Activated CD4-positive, alpha-beta memory T cell treated with anti-CD3 and anti-CD28 coated beads, Interleukin-2, amount 10 ng/mL, durations not matched to agents 7 days and 5 days (primary cell): ENCODE measurements around the gene CTCFL. TPM values are rescaled to one million over a fixed set of nuclear protein-coding genes. Genes with fewer than 3 reads are reported as not detected.

Experiments used
- CTCF ChIA-PET: fragments of 350-600 bp; sonication (Branson Sonifier 250); formaldehyde crosslinking; loops from one replicate; lab custom pipeline; 2021; ENCODE audit warnings: antibody characterized with exemption, inconsistent platforms; lab: Charles Lee
- POLR2A ChIA-PET: fragments of 350-600 bp; sonication (Branson Sonifier 250); formaldehyde crosslinking; loops from one replicate; lab custom pipeline; 2021; ENCODE audit warnings: antibody characterized with exemption; lab: Charles Lee
- DNase-seq: peaks from one replicate; pipeline ENCODE4 v3.0.0-alpha.2; 2020
- H3K27ac Mint-ChIP-seq: one replicate; pipeline ENCODE4 v1.8.0; 2021; ENCODE audit warnings: mild to moderate bottlenecking, mixed read lengths
- H3K27me3 Mint-ChIP-seq: one replicate; pipeline ENCODE4 v1.8.0; 2021; ENCODE audit warnings: mixed read lengths
- H3K36me3 Mint-ChIP-seq: one replicate; pipeline ENCODE4 v1.8.0; 2021; ENCODE audit warnings: low read depth, mixed read lengths
- H3K4me1 Mint-ChIP-seq: one replicate; pipeline ENCODE4 v1.8.0; 2021; ENCODE audit warnings: mixed read lengths
- H3K4me3 Mint-ChIP-seq: one replicate; pipeline ENCODE4 v1.8.0; 2021; ENCODE audit warnings: mild to moderate bottlenecking, mixed read lengths
- H3K9me3 Mint-ChIP-seq: one replicate; pipeline ENCODE4 v1.8.0; 2021; ENCODE audit warnings: mixed read lengths
- total RNA-seq, 2 experiments: library from RNA; stranded (reverse); gene quantifications; one replicate each; pipeline ENCODE4 v1.2.3, GENCODE V29; 2021

Gene CTCFL
- total RNA-seq, 2 experiments from 2014 or later = not detected

DNA sequence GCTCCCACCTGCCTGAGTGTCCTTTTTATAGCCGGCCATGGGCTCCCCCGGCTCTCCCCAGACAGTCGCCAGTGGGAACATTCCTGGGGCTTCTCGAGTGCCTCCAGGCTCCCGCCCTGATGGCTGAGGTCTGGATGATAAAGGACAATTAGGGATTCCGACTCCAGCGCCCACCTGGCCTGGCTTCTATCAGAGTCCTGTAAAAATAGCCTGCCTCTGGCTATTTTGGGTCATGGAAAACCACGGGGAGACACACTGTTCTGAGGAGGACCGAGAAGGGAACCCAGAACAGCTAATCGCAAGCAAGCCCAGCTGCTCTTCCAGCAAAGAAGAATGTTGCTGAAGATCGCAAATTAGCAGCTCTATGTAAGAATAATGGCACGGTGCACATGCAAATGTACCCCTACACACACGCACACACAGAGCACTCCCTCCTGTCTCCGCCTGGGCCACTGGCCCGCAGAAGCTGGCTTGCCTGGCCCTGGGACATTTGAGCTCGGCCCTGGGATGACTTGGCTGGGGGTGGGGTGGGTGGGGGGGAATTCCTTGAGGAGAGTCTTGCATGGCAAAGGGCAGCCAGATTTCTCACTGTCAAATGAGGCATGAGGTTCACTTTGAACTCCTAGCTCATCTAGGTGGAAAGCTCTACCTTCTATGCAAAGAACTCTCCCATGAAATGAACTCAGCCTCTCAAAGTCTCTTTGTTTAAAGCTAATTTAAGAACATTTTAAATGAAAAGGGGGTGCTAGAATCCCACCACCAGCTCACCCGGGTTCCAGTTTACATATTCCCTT, 55.3 kb downstream of the CTCFL start:
- Mint-ChIP-seq H3K4me3 (no peak overlapping the region), H3K27me3 (peaks cover 2% of the 10 kb centered on the region), H3K27ac (no peak overlapping the region), H3K36me3 (no peaks in the 10 kb centered on the region), H3K9me3 (no peaks in the 10 kb centered on the region), H3K4me1 (peaks cover 8% of the 10 kb centered on the region)
- POLR2A ChIA-PET = no interaction called here
- CTCF ChIA-PET = no interaction called here
- DNase-seq = no peak

- peaks cover 2% of the 10 kb centered on the region for H3K27me3 Mint-ChIP-seq
- H3K4me3 Mint-ChIP-seq = no peak overlapping the region
- no peaks in the 10 kb centered on the region for H3K9me3 Mint-ChIP-seq
- no peak for DNase-seq
- H3K27ac Mint-ChIP-seq = no peak overlapping the region
- no peaks in the 10 kb centered on the region for H3K36me3 Mint-ChIP-seq
- ChIA-PET CTCF (no interaction called here), POLR2A (no interaction called here)
- peaks cover 8% of the 10 kb centered on the region for H3K4me1 Mint-ChIP-seq
Measured at GRCh38 chr20:57468523-57469417, 56.2 kb downstream of the CTCFL start.

DNA sequence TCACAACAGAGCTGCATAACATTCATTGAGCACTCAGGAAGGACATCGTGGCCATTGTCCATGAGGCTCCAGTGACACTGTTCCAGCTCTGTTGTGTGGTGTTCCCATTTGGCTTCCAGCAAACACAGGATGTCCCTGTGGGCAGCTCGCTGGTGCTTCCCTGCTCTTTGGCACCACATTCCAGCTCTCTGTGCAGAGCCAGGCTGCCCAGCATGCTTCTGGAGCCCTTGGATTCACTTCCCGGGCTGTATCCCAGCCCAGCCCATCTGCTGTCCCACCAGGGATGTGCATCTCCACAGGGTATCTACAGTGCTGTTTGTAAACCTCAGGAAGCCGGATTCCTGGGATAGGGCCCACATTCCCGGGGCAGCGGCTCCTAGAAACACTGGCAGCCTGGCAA, 57.2 kb downstream of the CTCFL start:
- H3K36me3 Mint-ChIP-seq = no peaks in the 10 kb centered on the region
- no peaks in the 10 kb centered on the region for H3K9me3 Mint-ChIP-seq
- CTCF ChIA-PET = interaction anchor here (0.9 kb wide), 1 partner anchor 60 kb away, joined by 3 read pairs; no protein-coding TSS in a partner anchor
- POLR2A ChIA-PET = no interaction called here
- DNase-seq = no peak
- H3K4me3 Mint-ChIP-seq = no peak overlapping the region
- H3K4me1 Mint-ChIP-seq = no peaks in the 10 kb centered on the region
- no peak overlapping the region for H3K27ac Mint-ChIP-seq
- H3K27me3 Mint-ChIP-seq = peaks cover 3% of the 10 kb centered on the region

- POLR2A ChIA-PET = no interaction called here
- H3K27ac Mint-ChIP-seq = no peak overlapping the region
Measured at GRCh38 chr20:57465943-57466342, 59.0 kb downstream of the CTCFL start.

DNA sequence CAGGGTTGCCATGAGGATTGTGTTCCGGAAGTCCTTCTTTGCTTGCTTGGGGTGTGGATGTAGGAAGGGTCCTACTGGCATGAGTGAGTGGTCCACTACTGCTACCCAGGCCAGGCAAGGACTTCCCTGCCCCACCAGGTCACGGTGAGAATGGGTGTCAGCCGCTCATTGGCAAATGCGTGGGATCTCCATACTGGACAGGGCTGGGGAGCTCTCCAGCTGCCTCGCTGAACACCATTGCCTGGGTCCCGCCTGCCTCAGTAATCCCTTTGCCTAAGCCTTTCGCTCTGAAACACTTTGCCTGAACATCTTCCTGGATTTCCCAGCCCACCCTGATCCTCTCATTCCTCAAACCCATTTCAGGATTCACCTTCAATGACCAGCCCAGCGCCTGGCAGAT, 59.5 kb downstream of the CTCFL start:
- H3K9me3 Mint-ChIP-seq = no peaks in the 10 kb centered on the region
- POLR2A ChIA-PET = no interaction called here

More at GRCh38 chr20:57465943-57466342, 59.0 kb downstream of the CTCFL start:
- Mint-ChIP-seq H3K4me1 (no peaks in the 10 kb centered on the region), H3K27me3 (peaks cover 3% of the 10 kb centered on the region), H3K9me3 (no peaks in the 10 kb centered on the region), H3K4me3 (no peak overlapping the region), H3K36me3 (no peaks in the 10 kb centered on the region)
- CTCF ChIA-PET = no interaction called here
- DNase-seq = no peak

DNA sequence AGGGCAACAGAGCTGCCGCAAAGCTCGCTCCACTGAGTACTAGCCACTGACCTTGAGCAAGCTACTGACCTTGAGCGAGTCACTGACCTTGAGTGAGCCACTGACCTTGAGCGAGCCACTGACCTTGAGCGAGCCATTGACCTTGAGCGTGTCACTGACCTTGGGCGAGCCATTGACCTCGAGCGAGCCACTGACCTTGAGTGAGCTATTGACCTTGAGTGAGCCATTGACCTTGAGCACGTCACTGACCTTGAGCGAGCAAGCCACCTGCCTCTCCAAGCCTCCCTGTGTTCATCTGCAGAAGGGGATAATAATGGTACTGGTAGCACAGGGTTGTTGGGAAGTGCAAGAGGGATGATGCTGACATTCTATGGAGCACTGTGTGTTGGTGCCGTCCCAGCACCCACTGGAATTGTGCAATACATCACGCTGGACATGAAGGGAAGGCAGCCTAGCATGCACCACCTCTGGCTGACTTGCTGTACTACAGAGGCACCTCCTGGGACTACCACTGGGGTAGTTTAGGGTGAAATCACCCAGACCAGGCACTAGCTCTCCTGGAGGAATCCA, 60.2 kb downstream of the CTCFL start:
- H3K27ac Mint-ChIP-seq = no peak overlapping the region
- ChIA-PET POLR2A (no interaction called here), CTCF (interaction anchor here (1.1 to 1.4 kb wide), 2 partner anchors 18 to 31 kb away, joined by 3 read pairs; no protein-coding TSS in a partner anchor)
- H3K4me3 Mint-ChIP-seq = no peak overlapping the region
- H3K9me3 Mint-ChIP-seq = no peaks in the 10 kb centered on the region
- no peak for DNase-seq
- peaks cover 3% of the 10 kb centered on the region for H3K27me3 Mint-ChIP-seq
- no peaks in the 10 kb centered on the region for H3K4me1 Mint-ChIP-seq
- H3K36me3 Mint-ChIP-seq = no peaks in the 10 kb centered on the region

More for the DNA sequence above, 59.5 kb downstream of the CTCFL start:
- Mint-ChIP-seq H3K36me3 (no peaks in the 10 kb centered on the region), H3K4me1 (no peaks in the 10 kb centered on the region), H3K27ac (no peak overlapping the region), H3K27me3 (peaks cover 3% of the 10 kb centered on the region), H3K4me3 (no peak overlapping the region)
- DNase-seq = no peak
- CTCF ChIA-PET = interaction anchor here (1.4 kb wide), 1 partner anchor 32 kb away, joined by 3 read pairs; no protein-coding TSS in a partner anchor

DNA sequence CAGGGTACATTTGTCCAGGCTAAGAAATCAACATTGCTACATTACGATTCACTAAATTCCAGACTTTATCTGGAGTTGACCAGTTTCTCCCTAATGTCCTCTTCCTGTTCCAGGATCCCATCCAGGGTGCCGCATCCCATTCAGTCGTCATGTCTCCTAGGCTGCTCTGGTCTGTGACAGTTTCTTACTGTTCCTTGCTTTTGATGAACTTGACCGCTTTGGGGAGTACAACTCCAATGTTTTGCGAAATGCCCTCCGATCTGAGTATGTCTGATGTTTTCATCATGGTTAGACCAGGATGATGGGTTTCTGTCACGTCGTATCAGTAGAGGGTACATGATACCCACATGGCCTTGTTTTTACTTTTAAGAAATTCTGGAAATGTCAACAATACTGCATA, 62.2 kb downstream of the CTCFL start:
- H3K4me3 Mint-ChIP-seq = no peak overlapping the region
- CTCF ChIA-PET = interaction anchor here (1.1 kb wide), 1 partner anchor 83 kb away, joined by 4 read pairs; no protein-coding TSS in a partner anchor
- H3K36me3 Mint-ChIP-seq = no peaks in the 10 kb centered on the region

GRCh38 chr20:57461726-57462125, 63.2 kb downstream of the CTCFL start:
- DNase-seq = no peak
- no peaks in the 10 kb centered on the region for H3K36me3 Mint-ChIP-seq
- ChIA-PET POLR2A (interaction anchor here (1.9 kb wide), 1 partner anchor 28 kb away, joined by 4 read pairs; no protein-coding TSS in a partner anchor), CTCF (interaction anchor here (0.7 to 1.1 kb wide), 2 partner anchors 26 to 82 kb away, joined by 3 to 4 read pairs; no protein-coding TSS in a partner anchor)
- H3K27ac Mint-ChIP-seq = no peak overlapping the region
- no peak overlapping the region for H3K4me3 Mint-ChIP-seq
- H3K9me3 Mint-ChIP-seq = no peaks in the 10 kb centered on the region
- H3K4me1 Mint-ChIP-seq = no peaks in the 10 kb centered on the region
- H3K27me3 Mint-ChIP-seq = peaks cover 4% of the 10 kb centered on the region

More for the DNA sequence above, 62.2 kb downstream of the CTCFL start:
- H3K27me3 Mint-ChIP-seq = peaks cover 4% of the 10 kb centered on the region
- DNase-seq = no peak
- H3K27ac Mint-ChIP-seq = no peak overlapping the region
- POLR2A ChIA-PET = no interaction called here
- no peaks in the 10 kb centered on the region for H3K4me1 Mint-ChIP-seq
- no peaks in the 10 kb centered on the region for H3K9me3 Mint-ChIP-seq

GRCh38 chr20:57460781-57461465, 64.0 kb downstream of the CTCFL start:
- no peaks in the 10 kb centered on the region for H3K9me3 Mint-ChIP-seq
- H3K27ac Mint-ChIP-seq = no peak overlapping the region
- H3K27me3 Mint-ChIP-seq = peaks cover 4% of the 10 kb centered on the region
- POLR2A ChIA-PET = interaction anchor here (1.9 kb wide), 1 partner anchor 27 kb away, joined by 4 read pairs; no protein-coding TSS in a partner anchor
- H3K4me3 Mint-ChIP-seq = no peak overlapping the region
- no peaks in the 10 kb centered on the region for H3K36me3 Mint-ChIP-seq
- CTCF ChIA-PET = no interaction called here
- DNase-seq = no peak
- no peaks in the 10 kb centered on the region for H3K4me1 Mint-ChIP-seq

DNA sequence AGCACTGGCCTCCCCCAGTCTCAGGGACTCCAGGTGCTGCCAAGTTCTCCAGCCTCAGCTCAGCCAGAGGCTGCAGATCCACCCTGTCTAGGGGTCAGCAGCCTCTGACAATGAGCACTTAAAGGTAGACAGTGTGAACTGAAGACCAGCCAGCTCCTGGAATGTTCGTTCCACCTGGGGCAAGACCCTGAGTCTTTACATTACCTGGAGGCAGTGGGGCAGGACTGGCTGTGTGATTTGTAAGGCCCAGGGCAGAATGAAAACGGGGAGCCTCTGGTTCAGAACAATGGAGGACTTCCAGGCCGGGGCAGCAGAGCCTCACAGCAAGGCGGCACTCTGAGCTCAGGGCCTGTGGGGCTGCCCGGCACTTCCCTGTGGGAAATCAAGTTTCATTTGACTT, 65.0 kb downstream of the CTCFL start:
- Mint-ChIP-seq H3K27me3 (peaks cover 4% of the 10 kb centered on the region), H3K36me3 (no peaks in the 10 kb centered on the region), H3K9me3 (no peaks in the 10 kb centered on the region)

GRCh38 chr20:57459278-57459677, 65.7 kb downstream of the CTCFL start:
- Mint-ChIP-seq H3K27me3 (peaks cover 6% of the 10 kb centered on the region), H3K4me3 (no peak overlapping the region), H3K4me1 (no peaks in the 10 kb centered on the region), H3K9me3 (no peaks in the 10 kb centered on the region), H3K27ac (no peak overlapping the region), H3K36me3 (no peaks in the 10 kb centered on the region)
- CTCF ChIA-PET = no interaction called here
- no peak for DNase-seq
- POLR2A ChIA-PET = no interaction called here

More for the DNA sequence above, 65.0 kb downstream of the CTCFL start:
- ChIA-PET POLR2A (no interaction called here), CTCF (no interaction called here)
- H3K4me1 Mint-ChIP-seq = no peaks in the 10 kb centered on the region
- H3K4me3 Mint-ChIP-seq = no peak overlapping the region
- no peak overlapping the region for H3K27ac Mint-ChIP-seq
- DNase-seq = no peak

DNA sequence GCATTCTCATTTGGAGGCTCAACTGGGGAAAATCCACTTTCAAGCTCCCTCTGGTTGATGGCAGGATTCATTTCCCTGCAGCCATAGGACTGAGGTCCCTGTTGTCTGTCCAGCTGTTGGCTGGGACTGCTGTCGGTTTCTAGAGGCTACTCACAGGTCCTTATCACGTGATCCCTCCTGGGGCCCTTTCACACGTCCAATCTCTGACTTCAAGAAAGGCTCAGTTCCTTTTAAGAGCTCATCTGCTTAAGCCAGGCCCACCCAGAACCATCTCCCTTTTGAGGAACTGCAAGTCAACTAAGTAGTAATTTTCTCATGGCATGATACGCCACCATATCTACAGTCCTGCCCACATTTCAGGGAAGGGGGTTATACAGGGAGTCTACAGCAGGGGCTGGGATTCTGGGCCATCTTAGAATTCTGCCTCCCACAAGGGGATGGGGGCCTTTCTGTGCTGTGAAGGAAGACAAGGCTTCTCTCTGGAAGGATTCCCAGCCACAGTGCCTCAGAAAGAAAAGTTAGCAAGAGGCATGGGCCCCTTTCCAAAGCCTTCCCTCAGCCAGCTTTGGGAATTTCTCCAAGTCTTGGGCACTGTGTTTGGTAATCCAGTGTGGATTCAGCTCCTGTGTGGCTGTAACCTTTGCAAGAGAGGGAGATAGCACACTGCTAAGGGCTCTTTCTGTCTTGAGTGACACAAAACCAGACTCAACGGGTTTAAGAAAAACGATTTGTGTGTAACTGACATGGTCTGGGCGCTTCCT, 66.4 kb downstream of the CTCFL start:
- H3K36me3 Mint-ChIP-seq = no peaks in the 10 kb centered on the region

More for the DNA sequence above, 66.4 kb downstream of the CTCFL start:
- Mint-ChIP-seq H3K4me1 (no peaks in the 10 kb centered on the region), H3K27ac (no peak overlapping the region), H3K9me3 (no peaks in the 10 kb centered on the region), H3K27me3 (peaks cover 6% of the 10 kb centered on the region), H3K4me3 (no peak overlapping the region)
- DNase-seq = no peak
- CTCF ChIA-PET = interaction anchor here (0.9 kb wide), 1 partner anchor 58 kb away, joined by 3 read pairs; no protein-coding TSS in a partner anchor
- POLR2A ChIA-PET = no interaction called here
